GM19043 (cell line): Measurements from ENCODE around the gene ENTREP3.
"Not testable (repeated sequence)": the region's sequence is repeated elsewhere in the genome, so short reads cannot be mapped to it uniquely, and the experiment has no call there.

Experiments
- ATAC-seq: cut with Tn5 transposase; IDR thresholded peaks from one replicate; pipeline ENCODE4 v1.9.1; 2021; ENCODE audit warnings: low read depth; ENCODE audit not compliant: unreplicated experiment

ENTREP3 gene, protein sequence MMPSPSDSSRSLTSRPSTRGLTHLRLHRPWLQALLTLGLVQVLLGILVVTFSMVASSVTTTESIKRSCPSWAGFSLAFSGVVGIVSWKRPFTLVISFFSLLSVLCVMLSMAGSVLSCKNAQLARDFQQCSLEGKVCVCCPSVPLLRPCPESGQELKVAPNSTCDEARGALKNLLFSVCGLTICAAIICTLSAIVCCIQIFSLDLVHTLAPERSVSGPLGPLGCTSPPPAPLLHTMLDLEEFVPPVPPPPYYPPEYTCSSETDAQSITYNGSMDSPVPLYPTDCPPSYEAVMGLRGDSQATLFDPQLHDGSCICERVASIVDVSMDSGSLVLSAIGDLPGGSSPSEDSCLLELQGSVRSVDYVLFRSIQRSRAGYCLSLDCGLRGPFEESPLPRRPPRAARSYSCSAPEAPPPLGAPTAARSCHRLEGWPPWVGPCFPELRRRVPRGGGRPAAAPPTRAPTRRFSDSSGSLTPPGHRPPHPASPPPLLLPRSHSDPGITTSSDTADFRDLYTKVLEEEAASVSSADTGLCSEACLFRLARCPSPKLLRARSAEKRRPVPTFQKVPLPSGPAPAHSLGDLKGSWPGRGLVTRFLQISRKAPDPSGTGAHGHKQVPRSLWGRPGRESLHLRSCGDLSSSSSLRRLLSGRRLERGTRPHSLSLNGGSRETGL

DNA sequence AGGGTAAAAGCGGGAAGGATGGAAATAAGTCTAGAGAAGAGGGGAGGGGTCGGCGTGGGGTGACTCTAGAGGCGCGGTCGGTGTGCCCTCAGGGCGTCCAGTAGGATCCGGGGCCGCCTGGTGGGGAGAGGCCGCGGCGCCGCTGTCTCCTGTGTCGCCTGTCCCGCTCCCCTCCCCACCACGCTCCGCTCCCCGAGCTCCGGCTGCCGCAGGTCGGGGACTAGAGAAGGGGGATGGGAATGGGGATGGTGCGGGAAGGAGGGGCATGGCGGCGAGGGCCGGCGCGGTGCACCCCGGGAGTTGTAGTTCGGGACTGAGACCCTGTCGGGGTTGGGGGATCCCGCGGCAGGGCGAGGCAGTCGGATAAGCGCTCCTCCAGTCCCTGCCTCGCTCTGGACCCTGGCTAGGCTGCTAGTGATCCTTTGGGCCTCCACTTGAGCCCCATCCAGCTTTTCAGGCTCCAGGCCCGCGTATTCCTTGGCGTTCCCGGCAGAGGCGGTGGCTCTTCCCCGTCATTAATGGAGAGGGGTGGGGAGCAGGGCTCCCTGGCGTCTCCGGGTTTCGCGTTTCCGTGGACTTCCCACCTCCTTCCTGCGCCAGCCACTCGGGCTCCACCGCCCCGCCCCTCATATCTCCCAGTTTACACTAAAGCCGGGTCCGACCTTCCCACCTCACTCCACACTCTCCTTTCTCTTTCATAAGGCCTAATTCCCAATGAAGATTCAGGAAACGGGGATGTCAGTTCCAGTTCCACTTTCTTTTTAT lies at the start of gene ENTREP3:
ENTREP3 (minus strand) TSS at position 241 of the 765 bp plus-strand sequence. CDS start 606 bp downstream, outside the sequence.
- peak; percentile 65 for ATAC-seq

DNA sequence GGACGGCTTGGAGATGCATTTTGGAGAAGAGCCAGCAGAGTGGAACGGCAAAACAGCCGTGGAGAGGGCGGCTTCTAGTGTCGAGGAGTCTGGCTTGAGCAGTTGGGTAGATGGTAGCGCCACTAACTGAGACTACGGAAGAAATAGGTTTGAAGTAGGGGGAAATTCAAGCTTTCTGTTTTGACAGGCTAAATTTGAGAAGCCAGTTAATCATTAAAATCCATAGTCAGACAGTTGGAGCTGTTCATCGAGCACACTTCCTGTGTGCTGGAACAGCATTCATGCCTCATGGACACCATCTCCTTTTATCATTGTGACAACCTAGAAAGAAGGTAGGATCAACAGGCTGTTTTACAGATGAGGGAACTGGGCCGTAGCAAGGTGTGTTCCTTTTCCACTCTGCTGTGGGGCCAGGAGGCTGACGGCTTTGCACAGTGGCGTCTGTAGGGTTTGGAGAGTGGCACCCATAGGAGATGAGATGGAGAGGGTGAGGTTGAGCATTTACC lies 49.3 kb upstream of the ENTREP3 start:
- ATAC-seq = no peak

DNA sequence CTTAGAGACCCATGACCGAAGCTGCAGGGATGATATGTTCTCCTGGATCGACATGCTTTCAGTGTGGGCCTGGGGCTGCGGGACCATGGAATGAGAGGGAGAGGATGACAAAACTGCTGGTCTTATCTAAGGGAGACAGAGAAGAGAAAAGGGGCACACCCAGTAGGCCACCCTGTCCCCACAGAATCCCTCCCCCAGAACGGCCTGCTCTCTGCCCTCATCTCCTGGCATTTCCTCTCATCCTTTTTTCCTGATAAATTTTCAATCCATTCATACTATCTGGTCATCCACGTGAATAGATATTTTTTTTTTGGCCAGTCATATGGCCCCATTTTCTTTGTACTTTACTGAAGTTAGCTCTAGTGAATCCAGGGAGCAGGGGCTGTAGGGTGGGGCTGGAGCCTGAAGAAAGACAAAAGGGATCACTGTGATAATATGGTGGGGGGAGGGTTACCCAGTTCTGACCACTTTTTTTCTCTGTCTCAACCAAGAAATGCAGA lies 46.1 kb upstream of the ENTREP3 start, which contains the start of gene PKLR:
PKLR (minus strand) TSS at position 97 of the 500 bp plus-strand sequence; CDS start at position 54, 43 bp downstream.
- ATAC-seq = no peak

DNA sequence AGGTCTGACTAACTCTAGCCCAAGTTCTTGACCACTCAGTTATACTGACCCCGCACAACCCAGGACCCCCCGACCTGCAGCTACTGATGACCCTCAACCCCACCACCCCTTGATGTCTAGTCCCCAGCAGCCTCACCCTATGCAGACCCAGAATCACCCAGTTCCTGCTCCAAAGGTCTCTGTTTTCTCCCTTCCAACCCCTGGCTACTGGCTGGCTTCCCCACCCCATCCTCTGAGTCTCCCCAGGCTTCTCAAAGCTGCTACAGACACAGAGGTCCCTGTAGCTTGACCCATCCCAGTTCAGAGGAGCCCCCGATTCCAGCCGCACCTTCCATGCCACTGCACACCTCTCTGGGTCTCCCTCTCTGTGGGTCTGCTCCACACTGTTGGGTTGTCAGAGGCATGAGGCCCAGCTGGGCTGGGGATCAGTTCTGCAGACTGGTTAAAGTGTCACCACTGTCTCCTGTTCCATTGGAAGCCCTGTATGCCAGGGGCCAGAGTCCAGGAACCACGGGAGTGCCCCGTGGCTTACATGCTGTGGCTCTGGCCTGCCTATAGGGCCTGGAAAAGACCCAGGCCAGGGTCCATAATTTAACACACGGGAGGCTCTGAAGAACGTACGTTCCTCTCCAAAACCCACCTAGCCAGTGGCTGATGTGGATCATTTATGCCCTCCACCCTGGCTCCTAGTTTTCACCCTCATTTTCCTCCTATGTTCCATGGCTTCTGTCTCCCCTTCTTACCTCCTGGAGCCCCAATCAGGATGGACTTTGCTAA lies 45.5 kb upstream of the ENTREP3 start:
- no peak for ATAC-seq

DNA sequence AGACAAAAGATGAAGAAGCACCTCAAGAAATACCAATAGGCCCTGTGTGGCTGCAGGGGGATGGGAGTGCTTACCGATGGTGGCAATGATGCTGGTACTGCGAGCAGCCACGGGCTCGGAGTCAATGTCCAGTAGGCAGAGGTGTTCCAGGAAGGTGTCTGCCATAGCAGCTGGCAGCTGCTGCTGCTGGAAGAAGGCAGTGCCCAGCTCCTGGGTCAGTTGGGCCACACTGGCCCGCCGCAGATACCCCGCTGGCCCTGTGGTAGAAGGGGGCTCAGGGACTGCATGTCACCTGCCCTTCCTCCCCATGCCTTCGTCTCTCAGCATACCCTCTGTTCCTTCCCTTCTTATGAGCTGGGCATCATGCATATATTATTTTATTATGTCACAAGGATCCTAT lies 44.7 kb upstream of the ENTREP3 start:
- no peak for ATAC-seq

DNA sequence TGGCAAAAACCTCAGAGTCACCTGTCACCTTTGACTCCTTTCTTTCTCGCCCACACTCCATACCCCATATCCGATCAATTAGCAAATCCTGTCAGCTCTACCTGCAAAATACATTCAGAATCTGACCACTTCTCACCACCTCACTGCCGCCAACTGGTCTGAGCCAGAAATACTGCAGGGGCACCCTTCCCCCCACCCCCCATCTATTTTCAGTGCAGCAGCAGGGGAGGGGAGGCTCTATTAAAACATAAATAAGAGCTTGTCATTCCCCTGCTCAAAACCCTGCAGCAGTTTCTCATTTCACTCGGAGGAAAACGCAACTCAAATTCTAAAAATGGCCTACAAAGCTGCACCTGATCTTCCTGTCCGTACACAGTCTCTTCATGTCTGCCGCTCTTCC lies 42.1 kb upstream of the ENTREP3 start:
- ATAC-seq = no peak

DNA sequence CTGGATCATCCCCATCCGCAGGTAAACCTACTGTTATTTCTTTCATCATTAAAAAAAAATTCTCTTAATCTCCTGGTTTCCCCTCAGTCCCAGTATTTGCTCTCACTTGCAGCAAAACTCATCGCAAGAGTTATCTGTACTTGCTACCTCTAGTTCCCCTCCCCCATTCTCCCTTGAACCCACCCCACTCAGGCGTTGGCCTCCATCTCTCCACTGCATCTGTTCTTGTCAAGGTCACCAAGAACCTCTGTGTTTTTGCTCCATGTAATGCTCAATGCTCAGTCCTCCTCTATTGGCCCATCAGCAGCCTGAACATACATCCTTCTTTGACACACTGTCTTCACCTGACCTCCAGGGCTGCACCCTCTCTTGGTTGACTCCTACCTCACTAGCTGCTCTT lies 41.4 kb upstream of the ENTREP3 start:
- ATAC-seq = no peak

DNA sequence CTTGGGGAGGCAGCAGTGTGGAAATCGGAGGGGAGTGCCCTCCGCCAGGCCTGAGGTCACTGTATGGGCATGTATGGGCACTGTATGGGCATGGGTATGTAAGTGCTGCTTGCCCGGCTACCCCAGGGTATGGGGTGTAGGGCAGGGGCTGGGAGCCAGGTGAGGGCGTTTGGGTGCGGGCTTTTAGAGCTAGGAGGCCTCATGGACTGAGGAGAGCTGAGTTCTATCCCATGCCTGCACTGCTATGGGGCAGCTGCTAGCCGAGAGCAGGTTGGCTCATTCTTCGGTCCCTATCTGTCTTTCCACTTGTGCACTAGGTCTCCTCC lies 40.6 kb upstream of the ENTREP3 start:
- ATAC-seq = no peak

DNA sequence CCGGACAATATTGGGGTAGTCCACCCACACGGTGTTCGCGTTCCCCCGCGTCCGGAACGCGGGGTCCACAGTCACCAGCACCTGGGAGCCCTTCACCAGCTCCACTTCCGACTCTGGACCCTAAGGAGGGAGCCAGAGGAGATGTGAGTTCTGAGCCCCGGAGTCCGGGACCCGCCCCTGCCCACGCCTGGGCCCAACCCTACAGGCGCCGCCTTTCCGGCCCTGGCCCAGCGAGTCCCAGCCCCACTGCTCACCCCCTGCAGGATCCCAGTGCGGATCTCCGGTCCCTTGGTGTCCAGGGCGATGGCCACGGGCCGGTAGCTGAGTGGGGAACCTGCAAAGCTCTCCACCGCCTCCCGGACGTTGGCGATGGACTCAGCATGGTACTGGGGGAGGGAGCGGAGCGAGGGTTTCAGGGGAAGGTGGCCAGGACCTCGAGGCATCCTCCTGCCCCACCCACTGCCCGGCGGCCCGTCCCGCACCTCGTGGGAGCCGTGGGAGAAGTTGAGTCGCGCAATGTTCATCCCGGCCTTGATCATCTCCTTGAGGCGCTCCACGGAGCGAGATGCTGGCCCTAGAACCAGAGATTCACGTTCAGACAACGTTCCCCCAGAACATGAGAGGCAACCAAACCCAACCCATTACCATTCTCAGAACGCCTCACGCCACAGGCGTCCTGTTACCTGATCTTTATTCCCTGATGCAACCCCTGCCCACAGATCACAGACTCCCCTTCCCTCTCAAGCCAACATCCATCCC lies 40.1 kb upstream of the ENTREP3 start:
- ATAC-seq = no peak

DNA sequence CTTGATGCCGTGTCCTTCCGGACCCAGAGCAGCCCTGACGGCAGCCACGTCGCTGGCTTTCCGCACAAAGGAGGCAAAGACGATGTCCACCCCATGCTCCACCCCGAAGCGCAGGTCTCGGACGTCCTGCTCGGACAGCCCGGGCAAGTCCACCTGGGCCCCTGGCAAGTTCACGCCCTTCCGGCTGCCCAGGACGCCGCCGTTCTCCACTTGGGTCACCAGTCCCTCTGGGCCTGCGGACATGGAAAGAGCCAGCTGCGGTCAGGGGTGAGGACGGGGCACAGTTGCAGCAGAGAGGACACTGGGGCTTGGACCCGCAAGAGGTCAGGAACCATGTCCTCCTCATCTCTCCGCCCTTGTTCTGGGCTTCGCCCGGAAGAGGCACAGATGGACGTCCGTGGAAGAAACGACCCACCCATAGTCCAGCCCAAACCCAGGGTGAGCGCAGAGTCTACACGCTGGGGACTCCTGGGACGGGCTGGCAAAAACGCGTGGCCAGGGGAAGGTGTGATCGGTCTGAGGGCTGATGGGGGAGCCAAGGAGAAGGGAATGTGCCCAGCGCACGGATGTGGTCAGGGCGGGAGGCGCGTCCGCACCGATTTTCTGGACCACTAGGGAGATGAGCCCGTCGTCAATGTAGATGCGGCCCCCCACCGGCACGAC lies 39.4 kb upstream of the ENTREP3 start:
- ATAC-seq = no peak

DNA sequence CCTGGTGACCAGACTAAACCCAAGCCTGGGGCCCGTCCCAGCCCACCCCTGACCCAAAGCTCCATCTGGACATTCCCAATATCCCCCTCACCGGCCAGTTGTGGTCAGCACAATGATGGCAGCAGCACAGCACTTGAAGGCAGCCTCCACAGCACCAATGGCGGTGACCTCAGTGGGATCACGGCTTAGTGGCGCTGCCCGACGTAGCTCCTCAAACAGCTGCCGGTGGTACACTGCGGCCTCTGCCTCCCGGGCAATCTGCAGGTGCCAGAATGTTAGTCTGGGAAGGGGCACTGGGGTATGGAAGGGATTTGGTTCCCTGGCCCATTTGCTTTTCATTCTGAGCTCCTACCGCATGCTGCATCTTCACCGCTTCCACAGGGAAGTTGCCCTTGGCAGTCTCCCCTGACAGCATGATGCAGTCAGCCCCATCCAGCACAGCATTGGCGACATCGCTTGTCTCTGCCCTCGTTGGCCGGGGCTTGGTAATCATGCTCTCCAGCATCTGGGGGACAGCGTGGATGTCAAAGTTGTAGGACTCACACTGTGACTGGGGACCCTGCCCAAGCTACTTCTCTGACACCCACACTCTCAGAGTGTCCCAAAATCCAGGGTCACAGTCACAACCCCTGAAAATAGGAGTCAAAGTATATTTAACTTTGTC lies 37.9 kb upstream of the ENTREP3 start:
- ATAC-seq = no peak

DNA sequence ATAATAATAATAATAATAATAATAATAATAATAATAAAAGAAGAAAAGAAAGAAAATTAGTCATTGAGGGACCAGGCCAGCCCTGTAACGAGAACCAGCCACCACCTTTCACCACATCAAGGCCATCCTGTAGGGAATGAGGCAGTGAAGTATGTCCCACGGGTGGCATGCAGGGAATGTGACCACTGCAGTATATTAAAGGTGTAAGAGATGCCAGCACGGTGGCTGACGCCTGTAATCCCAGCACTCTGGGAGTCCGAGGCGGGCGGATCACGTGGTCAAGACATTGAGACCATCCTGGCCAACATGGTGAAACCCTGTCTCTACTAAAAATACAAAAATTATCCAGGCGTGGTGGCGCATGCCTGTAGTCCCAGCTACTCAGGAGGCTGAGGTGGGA lies 35.7 kb upstream of the ENTREP3 start:
- ATAC-seq = not testable (repeated sequence)

DNA sequence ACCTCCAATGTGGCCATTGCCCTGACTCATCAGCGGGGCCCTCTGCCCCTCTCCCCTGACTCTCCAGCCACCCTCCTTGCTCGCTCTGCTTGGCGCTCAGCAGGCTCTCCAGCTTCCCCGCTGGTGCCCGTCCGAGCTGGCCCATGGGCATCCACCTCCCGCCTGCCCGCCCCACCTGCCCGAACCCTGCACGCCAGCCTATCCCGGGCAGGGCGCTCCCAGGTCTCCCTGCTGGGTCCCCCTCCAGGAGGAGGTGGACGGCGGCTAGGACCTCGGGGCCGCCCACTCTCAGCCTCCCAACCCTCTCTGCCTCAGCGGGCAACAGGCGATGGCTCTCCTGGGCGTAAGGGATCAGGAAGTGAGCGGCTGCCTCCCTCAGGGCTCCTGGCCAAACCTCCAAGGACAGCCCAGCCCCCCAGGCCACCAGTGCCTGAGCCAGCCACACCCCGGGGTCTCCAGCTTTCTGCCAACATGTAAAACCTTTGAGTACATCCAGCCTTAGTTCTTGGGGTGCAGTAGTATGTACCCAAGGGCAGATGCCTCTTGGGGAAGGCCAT lies 32.8 kb upstream of the ENTREP3 start:
- ATAC-seq = no peak

DNA sequence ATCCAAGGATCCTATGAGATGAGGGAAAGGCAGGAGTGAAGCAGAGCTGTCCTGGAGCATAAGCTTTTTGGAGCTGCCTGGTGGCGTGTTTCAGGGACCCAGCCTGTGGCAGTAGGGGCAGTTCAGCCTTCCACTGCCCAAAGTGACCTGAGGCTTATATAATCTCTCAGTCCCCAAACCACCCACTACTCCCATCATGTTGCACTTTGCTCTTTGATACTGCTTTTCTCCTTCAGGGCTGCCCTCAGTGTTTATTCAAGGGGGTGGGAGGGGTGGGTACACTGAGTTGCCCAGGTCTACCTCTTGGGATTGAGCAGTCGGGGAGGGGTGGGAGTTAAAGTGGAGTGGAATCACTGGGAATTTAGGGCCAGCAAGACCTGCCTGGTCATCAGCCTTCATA lies 31.3 kb upstream of the ENTREP3 start:
- ATAC-seq = no peak

DNA sequence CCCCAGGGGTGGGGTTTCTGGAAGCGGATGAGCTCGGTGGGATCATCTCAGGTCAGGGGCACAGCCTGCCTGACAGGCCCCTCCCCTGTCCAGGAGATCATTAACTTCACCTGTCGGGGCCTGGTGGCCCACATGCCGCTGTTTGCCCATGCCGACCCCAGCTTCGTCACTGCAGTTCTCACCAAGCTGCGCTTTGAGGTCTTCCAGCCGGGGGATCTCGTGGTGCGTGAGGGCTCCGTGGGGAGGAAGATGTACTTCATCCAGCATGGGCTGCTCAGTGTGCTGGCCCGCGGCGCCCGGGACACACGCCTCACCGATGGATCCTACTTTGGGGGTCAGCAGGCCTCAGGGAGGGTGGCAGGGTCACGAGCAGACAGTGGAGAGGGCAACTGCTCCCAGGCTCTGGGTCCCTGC lies 30.4 kb upstream of the ENTREP3 start:
- ATAC-seq = no peak

DNA sequence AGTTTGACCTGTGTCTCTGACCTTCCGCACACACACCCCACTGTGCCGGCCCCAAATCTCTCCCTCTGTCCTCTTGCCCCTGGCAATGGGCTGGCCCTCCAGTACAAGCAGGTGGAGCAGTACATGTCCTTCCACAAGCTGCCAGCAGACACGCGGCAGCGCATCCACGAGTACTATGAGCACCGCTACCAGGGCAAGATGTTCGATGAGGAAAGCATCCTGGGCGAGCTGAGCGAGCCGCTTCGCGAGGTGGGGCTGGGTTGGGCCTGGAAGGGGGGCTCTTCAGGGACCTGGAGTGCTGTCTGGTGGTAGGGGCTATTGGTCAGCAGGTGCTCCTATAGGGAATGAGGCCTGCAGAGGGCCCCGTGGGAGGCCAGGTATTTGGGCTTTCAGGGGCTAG lies 29.8 kb upstream of the ENTREP3 start:
- no peak for ATAC-seq

DNA sequence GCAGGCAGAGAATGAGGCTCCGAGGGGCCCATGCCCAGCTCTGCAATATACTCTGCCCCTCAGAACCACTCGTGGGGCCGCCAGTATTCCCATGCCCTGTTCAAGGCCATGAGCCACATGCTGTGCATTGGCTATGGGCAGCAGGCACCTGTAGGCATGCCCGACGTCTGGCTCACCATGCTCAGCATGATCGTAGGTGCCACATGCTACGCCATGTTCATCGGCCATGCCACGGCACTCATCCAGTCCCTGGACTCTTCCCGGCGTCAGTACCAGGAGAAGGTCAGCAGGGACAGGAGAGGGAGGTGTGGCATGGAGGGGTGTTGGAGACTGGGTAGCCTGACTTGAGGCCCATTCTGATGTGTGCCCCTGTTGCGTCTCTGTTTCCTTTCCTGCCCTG lies 29.2 kb upstream of the ENTREP3 start:
- ATAC-seq = no peak

DNA sequence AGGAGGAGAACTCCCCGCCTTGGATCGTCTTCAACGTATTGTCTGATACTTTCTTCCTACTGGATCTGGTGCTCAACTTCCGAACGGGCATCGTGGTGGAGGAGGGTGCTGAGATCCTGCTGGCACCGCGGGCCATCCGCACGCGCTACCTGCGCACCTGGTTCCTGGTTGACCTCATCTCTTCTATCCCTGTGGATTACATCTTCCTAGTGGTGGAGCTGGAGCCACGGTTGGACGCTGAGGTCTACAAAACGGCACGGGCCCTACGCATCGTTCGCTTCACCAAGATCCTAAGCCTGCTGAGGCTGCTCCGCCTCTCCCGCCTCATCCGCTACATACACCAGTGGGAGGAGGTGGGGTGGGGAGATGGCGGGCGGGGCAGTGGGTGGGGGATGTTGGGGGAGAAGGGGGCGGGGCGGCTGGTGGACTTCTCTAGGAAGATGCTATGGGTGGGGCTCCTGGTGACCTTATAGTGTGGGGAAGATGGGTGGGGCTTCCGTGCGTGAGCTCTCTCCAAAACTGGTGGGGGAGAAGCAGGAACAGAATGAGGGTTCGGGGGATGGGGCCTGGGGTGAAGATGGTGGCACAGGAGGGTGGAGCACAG lies 27.3 kb upstream of the ENTREP3 start:
- ATAC-seq = no peak
